HL-60 (cell line): ENCODE results near the gene SPINK14.

ENCODE experiments used
- DNase-seq, 2 experiments: peaks; one replicate each; pipeline ENCODE4 v3.0.0-alpha.2; 2010 to 2020; ENCODE audit warnings: low read depth in 1 of 2, low spot score in 1 of 2
- H3K27ac ChIP-seq: fragments of 250-450 bp; sonication (Bioruptor Pico); replicated peaks from 2 replicates; pipeline ENCODE4 v1.5.1; 2020; ENCODE audit warnings: mild to moderate bottlenecking, moderate library complexity
- H3K27me3 ChIP-seq: fragments of 250-450 bp; sonication (Bioruptor Pico); 2 replicates; pipeline ENCODE4 v1.5.1; 2021; ENCODE audit warnings: mild to moderate bottlenecking, moderate library complexity; ENCODE audit not compliant: insufficient read depth, poor library complexity, severe bottlenecking
- H3K4me3 ChIP-seq: replicated peaks from 2 replicates; pipeline ENCODE4 v1.5.1; 2011; ENCODE audit warnings: mild to moderate bottlenecking, control low read depth, low read length; ENCODE audit not compliant: insufficient read depth
- GABPA ChIP-seq: IDR thresholded peaks from 2 replicates; pipeline ENCODE4 v1.6.1; 2012; ENCODE audit warnings: low read depth
- POLR2AphosphoS5 ChIP-seq: IDR thresholded peaks from 2 replicates; pipeline ENCODE4 v1.6.1; 2012; ENCODE audit warnings: low read depth
- SPI1 ChIP-seq: IDR thresholded peaks from 2 replicates; pipeline ENCODE4 v1.6.1; 2012; ENCODE audit warnings: low read depth, mild to moderate bottlenecking, borderline replicate concordance
- TF ChIP-seq, protein P1 (sequence below): IDR thresholded peaks from 2 replicates; pipeline ENCODE4 v1.6.1; 2012; ENCODE audit warnings: low read depth; ENCODE audit not compliant: insufficient replicate concordance
- TF ChIP-seq, protein P2 (sequence below): IDR thresholded peaks from one replicate; pipeline ENCODE4 v1.5.1; 2011; ENCODE audit warnings: low read length, control low read depth, inconsistent platforms; ENCODE audit not compliant: insufficient read depth

Gene SPINK14

DNA sequence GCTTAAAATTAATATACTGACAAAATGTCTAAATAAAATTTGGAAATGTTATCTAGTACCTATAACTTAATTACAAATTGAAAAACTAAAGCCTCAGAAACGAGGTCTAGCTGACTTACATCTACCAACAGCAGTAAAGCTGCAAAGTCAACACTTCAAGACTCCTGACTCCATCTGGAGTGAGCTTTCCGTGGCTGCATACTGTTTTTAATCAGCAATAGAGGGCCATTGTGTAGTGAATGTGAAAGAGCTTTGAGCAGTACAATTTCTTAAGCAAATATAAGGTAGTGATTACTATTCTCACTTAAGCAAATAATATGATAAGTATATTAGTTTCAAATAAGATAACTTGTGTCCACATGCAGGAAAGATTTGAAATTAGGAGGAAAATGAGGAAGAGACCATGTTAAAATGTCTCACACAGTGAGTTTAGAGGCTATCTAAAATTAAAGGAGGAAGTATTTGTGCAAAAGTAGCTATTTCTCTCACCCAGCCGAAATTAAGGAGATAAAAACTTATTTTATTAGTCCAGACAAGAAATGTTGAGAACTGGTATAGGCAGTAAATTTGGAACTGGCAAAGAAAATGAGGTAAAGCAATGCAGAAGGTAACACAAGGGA, 40.9 kb downstream of the SPINK14 start:
- no peak overlapping the region for H3K4me3 ChIP-seq
- H3K27me3 ChIP-seq = no peaks in the 10 kb centered on the region
- H3K27ac ChIP-seq = no peak overlapping the region
- TF ChIP-seq, protein P1, sequence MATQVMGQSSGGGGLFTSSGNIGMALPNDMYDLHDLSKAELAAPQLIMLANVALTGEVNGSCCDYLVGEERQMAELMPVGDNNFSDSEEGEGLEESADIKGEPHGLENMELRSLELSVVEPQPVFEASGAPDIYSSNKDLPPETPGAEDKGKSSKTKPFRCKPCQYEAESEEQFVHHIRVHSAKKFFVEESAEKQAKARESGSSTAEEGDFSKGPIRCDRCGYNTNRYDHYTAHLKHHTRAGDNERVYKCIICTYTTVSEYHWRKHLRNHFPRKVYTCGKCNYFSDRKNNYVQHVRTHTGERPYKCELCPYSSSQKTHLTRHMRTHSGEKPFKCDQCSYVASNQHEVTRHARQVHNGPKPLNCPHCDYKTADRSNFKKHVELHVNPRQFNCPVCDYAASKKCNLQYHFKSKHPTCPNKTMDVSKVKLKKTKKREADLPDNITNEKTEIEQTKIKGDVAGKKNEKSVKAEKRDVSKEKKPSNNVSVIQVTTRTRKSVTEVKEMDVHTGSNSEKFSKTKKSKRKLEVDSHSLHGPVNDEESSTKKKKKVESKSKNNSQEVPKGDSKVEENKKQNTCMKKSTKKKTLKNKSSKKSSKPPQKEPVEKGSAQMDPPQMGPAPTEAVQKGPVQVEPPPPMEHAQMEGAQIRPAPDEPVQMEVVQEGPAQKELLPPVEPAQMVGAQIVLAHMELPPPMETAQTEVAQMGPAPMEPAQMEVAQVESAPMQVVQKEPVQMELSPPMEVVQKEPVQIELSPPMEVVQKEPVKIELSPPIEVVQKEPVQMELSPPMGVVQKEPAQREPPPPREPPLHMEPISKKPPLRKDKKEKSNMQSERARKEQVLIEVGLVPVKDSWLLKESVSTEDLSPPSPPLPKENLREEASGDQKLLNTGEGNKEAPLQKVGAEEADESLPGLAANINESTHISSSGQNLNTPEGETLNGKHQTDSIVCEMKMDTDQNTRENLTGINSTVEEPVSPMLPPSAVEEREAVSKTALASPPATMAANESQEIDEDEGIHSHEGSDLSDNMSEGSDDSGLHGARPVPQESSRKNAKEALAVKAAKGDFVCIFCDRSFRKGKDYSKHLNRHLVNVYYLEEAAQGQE = no peak
- TF ChIP-seq SPI1 = no peak
- no peak for TF ChIP-seq POLR2AphosphoS5
- TF ChIP-seq, protein P2, sequence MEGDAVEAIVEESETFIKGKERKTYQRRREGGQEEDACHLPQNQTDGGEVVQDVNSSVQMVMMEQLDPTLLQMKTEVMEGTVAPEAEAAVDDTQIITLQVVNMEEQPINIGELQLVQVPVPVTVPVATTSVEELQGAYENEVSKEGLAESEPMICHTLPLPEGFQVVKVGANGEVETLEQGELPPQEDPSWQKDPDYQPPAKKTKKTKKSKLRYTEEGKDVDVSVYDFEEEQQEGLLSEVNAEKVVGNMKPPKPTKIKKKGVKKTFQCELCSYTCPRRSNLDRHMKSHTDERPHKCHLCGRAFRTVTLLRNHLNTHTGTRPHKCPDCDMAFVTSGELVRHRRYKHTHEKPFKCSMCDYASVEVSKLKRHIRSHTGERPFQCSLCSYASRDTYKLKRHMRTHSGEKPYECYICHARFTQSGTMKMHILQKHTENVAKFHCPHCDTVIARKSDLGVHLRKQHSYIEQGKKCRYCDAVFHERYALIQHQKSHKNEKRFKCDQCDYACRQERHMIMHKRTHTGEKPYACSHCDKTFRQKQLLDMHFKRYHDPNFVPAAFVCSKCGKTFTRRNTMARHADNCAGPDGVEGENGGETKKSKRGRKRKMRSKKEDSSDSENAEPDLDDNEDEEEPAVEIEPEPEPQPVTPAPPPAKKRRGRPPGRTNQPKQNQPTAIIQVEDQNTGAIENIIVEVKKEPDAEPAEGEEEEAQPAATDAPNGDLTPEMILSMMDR = no peak
- no peak for TF ChIP-seq GABPA
- no peak for DNase-seq

DNA sequence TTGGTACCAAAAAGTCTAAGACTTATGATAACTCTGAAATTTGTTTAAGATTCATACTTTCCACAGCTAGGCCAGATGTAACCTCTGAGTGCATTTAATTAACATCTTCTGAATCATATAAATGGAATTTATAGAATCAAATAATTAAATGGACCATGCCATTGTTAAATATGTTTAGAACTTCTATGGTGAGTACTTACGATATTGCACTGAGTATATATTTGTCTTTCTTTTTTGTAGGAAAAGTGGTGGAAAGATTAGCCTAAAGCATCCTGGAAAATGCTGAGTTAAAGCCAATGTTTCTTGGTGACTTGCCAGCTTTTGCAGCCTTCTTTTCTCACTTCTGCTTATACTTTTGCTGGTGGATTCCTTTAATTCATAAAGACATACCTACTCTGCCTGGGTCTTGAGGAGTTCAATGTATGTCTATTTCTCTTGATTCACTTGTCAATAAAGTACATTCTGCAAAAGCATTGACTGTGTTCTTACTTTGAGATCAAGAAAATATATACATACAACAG, 46.4 kb downstream of the SPINK14 start:
- Histone ChIP-seq H3K27ac (no peak overlapping the region), H3K4me3 (no peak overlapping the region), H3K27me3 (no peaks in the 10 kb centered on the region)
- TF ChIP-seq, protein P2 = no peak
- TF ChIP-seq POLR2AphosphoS5 = no peak
- TF ChIP-seq, protein P1 = no peak
- no peak for TF ChIP-seq SPI1
- TF ChIP-seq GABPA = no peak
- DNase-seq = no peak

GRCh38 chr5:148221508-148221907, 53.2 kb downstream of the SPINK14 start:
- DNase-seq = no peak
- TF ChIP-seq, protein P1 = no peak
- no peak for TF ChIP-seq POLR2AphosphoS5
- TF ChIP-seq, protein P2 = no peak
- no peak for TF ChIP-seq GABPA
- no peak for TF ChIP-seq SPI1
- no peak overlapping the region for H3K27ac ChIP-seq
- H3K27me3 ChIP-seq = peaks cover 2% of the 10 kb centered on the region
- H3K4me3 ChIP-seq = no peak overlapping the region
